ENCODE measurements around the gene CDC42BPB.
"Not testable (repeated sequence)": the region's sequence is repeated elsewhere in the genome, so short reads cannot be mapped to it uniquely, and the experiment has no call there.

CDC42BPB gene

GRCh38 chr14:103050935-103051334 lies 6.4 kb downstream of the CDC42BPB start:
- DNase-seq (no peak), ATAC-seq (ENCODE audit: insufficient read depth, low read depth) (no peak)
- Histone ChIP-seq H4K20me1 (ENCODE audit: insufficient read depth, low read length) (no peaks in the 10 kb centered on the region), H3K4me2 (ENCODE audit: insufficient read depth, low read length) (no peak overlapping the region), H3K9ac (ENCODE audit: low read depth, low read length) (no peak overlapping the region), H3K36me3 (ENCODE audit: insufficient read depth, low read length) (no peaks in the 10 kb centered on the region), H3K27ac (ENCODE audit: low read length) (no peak overlapping the region), H3K79me2 (ENCODE audit: insufficient read depth, low read length) (no peaks in the 10 kb centered on the region), H3K4me1 (ENCODE audit: insufficient read depth, low read length) (no peaks in the 10 kb centered on the region), H3K27me3 (ENCODE audit: insufficient read depth, low read length, poor library complexity) (peaks cover 13% of the 10 kb centered on the region), H3K9me3 (ENCODE audit: insufficient read depth, low read length, severe bottlenecking) (no peaks in the 10 kb centered on the region), H3K4me3 (ENCODE audit: low read depth in 1 of 2, low read length in 2 of 2) (no peak overlapping the region), H2AFZ (ENCODE audit: low read depth, low read length) (no peak overlapping the region)
- TF ChIP-seq, protein P1, sequence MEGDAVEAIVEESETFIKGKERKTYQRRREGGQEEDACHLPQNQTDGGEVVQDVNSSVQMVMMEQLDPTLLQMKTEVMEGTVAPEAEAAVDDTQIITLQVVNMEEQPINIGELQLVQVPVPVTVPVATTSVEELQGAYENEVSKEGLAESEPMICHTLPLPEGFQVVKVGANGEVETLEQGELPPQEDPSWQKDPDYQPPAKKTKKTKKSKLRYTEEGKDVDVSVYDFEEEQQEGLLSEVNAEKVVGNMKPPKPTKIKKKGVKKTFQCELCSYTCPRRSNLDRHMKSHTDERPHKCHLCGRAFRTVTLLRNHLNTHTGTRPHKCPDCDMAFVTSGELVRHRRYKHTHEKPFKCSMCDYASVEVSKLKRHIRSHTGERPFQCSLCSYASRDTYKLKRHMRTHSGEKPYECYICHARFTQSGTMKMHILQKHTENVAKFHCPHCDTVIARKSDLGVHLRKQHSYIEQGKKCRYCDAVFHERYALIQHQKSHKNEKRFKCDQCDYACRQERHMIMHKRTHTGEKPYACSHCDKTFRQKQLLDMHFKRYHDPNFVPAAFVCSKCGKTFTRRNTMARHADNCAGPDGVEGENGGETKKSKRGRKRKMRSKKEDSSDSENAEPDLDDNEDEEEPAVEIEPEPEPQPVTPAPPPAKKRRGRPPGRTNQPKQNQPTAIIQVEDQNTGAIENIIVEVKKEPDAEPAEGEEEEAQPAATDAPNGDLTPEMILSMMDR (IDR thresholded peaks at IDR 0.05; ENCODE audit: borderline replicate concordance, extremely low read depth, low read length, poor library complexity, severe bottlenecking), result no peak
- TF ChIP-seq EZH2 (IDR thresholded peaks at IDR 0.05; ENCODE audit: borderline replicate concordance, low read depth, low read length, severe bottlenecking), result no peak

GRCh38 chr14:103047453-103047852 lies 9.9 kb downstream of the CDC42BPB start:
- H3K4me1 ChIP-seq (ENCODE audit: insufficient read depth, low read length); H2AFZ ChIP-seq (ENCODE audit: low read depth, low read length); H3K4me2 ChIP-seq (ENCODE audit: insufficient read depth, low read length); H3K79me2 ChIP-seq (ENCODE audit: insufficient read depth, low read length); DNase-seq; H3K4me3 ChIP-seq (ENCODE audit: low read depth in 1 of 2, low read length in 2 of 2); H3K9me3 ChIP-seq (ENCODE audit: insufficient read depth, low read length, severe bottlenecking); ATAC-seq (ENCODE audit: insufficient read depth, low read depth); H3K27ac ChIP-seq (ENCODE audit: low read length); H3K36me3 ChIP-seq (ENCODE audit: insufficient read depth, low read length); H3K9ac ChIP-seq (ENCODE audit: low read depth, low read length); H4K20me1 ChIP-seq (ENCODE audit: insufficient read depth, low read length): not testable (repeated sequence)
- peaks cover 21% of the 10 kb centered on the region for H3K27me3 ChIP-seq (ENCODE audit: insufficient read depth, low read length, poor library complexity)

DNA sequence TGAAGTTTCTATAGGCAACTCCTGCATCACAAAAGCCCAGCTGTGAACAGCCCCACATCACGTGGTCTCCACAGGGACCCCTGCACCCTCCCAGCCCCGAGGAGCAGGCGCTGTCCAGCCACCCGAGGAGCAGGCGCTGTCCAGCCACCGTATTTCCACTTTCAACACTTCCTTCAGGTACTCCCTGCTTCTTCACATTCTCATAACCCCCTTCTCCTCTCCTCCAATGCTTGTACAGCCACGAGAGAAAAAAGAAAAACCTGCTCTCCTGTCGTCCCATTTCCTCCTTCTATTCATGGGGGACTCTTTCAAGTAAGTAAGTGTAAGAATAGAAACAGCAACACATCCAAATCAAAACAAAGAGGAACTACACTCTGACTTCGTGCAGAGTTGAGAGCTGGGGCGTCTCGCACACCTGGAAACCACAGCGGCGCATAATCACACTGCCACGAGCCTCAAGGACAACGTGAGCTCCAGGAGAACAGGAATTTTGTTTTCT lies 11.9 kb downstream of the CDC42BPB start:
- Histone ChIP-seq H3K27ac (ENCODE audit: low read length) (no peak overlapping the region), H3K9ac (ENCODE audit: low read depth, low read length) (no peak overlapping the region), H2AFZ (ENCODE audit: low read depth, low read length) (no peak overlapping the region), H3K27me3 (ENCODE audit: insufficient read depth, low read length, poor library complexity) (peaks cover 16% of the 10 kb centered on the region), H3K4me3 (ENCODE audit: low read depth in 1 of 2, low read length in 2 of 2) (no peak overlapping the region), H3K4me2 (ENCODE audit: insufficient read depth, low read length) (no peak overlapping the region), H4K20me1 (ENCODE audit: insufficient read depth, low read length) (no peaks in the 10 kb centered on the region), H3K4me1 (ENCODE audit: insufficient read depth, low read length) (no peaks in the 10 kb centered on the region), H3K79me2 (ENCODE audit: insufficient read depth, low read length) (no peaks in the 10 kb centered on the region), H3K36me3 (ENCODE audit: insufficient read depth, low read length) (no peaks in the 10 kb centered on the region), H3K9me3 (ENCODE audit: insufficient read depth, low read length, severe bottlenecking) (no peaks in the 10 kb centered on the region)
- DNase-seq (no peak), ATAC-seq (ENCODE audit: insufficient read depth, low read depth) (no peak)
- TF ChIP-seq, protein P1 (IDR thresholded peaks at IDR 0.05; ENCODE audit: borderline replicate concordance, extremely low read depth, low read length, poor library complexity, severe bottlenecking), result no peak
- no peak for TF ChIP-seq EZH2 (IDR thresholded peaks at IDR 0.05; ENCODE audit: borderline replicate concordance, low read depth, low read length, severe bottlenecking)

DNA sequence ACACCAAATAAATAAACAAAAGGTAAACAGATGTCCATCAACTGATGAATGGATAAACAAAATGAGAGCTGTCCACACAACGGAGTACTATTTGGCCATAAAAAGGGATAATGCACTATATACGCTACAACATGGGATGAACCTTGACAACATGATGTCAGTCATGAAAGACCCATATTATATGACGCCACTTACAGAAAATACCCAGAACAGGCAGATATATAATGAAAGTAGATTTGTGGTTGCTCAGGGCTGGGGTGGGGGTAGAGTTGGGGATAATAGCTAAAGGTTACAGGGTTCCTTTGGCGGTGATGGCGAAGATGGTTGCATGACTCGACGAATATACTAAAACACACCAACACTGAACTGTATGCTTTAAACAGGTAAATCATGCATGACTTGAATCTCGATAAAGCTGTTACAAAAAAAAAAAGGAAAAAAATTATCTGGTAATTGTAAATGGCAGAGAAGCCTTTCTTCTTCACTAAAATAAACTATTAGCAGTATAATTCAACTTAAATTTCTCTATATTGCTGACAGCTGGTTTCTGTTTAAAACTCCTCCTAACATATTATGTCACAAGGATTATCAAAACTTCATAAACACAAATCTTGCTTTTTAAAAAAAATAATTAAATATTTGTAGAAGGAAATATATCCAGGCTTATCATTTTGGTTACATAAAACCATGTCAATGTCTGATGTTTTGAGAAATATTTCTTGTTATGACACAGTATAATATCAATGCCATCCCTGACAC lies 13.9 kb downstream of the CDC42BPB start:
- H3K4me2 ChIP-seq (ENCODE audit: insufficient read depth, low read length), result no peak overlapping the region
- no peaks in the 10 kb centered on the region for H3K79me2 ChIP-seq (ENCODE audit: insufficient read depth, low read length)
- ATAC-seq (ENCODE audit: insufficient read depth, low read depth), result no peak
- H3K9ac ChIP-seq (ENCODE audit: low read depth, low read length), result no peak overlapping the region
- TF ChIP-seq, protein P1 (IDR thresholded peaks at IDR 0.05; ENCODE audit: borderline replicate concordance, extremely low read depth, low read length, poor library complexity, severe bottlenecking), result no peak
- TF ChIP-seq EZH2 (IDR thresholded peaks at IDR 0.05; ENCODE audit: borderline replicate concordance, low read depth, low read length, severe bottlenecking), result no peak
- no peak overlapping the region for H3K4me3 ChIP-seq (ENCODE audit: low read depth in 1 of 2, low read length in 2 of 2)
- no peaks in the 10 kb centered on the region for H4K20me1 ChIP-seq (ENCODE audit: insufficient read depth, low read length)
- H3K27ac ChIP-seq (ENCODE audit: low read length), result no peak overlapping the region
- H3K27me3 ChIP-seq (ENCODE audit: insufficient read depth, low read length, poor library complexity), result peaks cover 11% of the 10 kb centered on the region
- no peaks in the 10 kb centered on the region for H3K4me1 ChIP-seq (ENCODE audit: insufficient read depth, low read length)
- DNase-seq, result no peak
- H3K36me3 ChIP-seq (ENCODE audit: insufficient read depth, low read length), result no peaks in the 10 kb centered on the region
- H2AFZ ChIP-seq (ENCODE audit: low read depth, low read length), result no peak overlapping the region
- H3K9me3 ChIP-seq (ENCODE audit: insufficient read depth, low read length, severe bottlenecking), result no peaks in the 10 kb centered on the region

Measured in DND-41 (cell line).